HEK293 (cell line): ENCODE data around the gene COQ4.

Experiments used
- FEZF1 ChIP-seq: fragments of 450-650 bp; formaldehyde crosslinking; IDR thresholded peaks from 2 replicates; pipeline ENCODE4 v1.5.1; 2016; ENCODE audit warnings: missing biosample characterization, missing genetic modification characterization
- KLF7 ChIP-seq: fragments of 450-650 bp; formaldehyde crosslinking; IDR thresholded peaks from 2 replicates; pipeline ENCODE4 v1.5.1; 2016; ENCODE audit warnings: missing biosample characterization, missing genetic modification characterization, borderline replicate concordance
- ZBTB21 ChIP-seq: fragments of 450-650 bp; formaldehyde crosslinking; IDR thresholded peaks from 2 replicates; pipeline ENCODE4 v1.5.1; 2017; ENCODE audit warnings: missing biosample characterization, missing genetic modification characterization
- ZBTB8A ChIP-seq: fragments of 450-650 bp; formaldehyde crosslinking; IDR thresholded peaks from 2 replicates; pipeline ENCODE4 v1.5.1; 2016; ENCODE audit warnings: missing biosample characterization, missing genetic modification characterization
- ZNF10 ChIP-seq: fragments of 450-650 bp; formaldehyde crosslinking; IDR thresholded peaks from 2 replicates; pipeline ENCODE4 v1.5.1; 2017; ENCODE audit warnings: missing biosample characterization, missing genetic modification characterization
- ZNF114 ChIP-seq: fragments of 450-650 bp; formaldehyde crosslinking; IDR thresholded peaks from 2 replicates; pipeline ENCODE4 v1.5.0; 2017; ENCODE audit warnings: missing biosample characterization, missing genetic modification characterization
- ZNF175 ChIP-seq: fragments of 450-650 bp; formaldehyde crosslinking; IDR thresholded peaks from 2 replicates; pipeline ENCODE4 v1.5.1; 2016; ENCODE audit warnings: missing biosample characterization, missing genetic modification characterization
- ZNF211 ChIP-seq: fragments of 450-650 bp; formaldehyde crosslinking; IDR thresholded peaks from 2 replicates; pipeline ENCODE4 v1.5.1; 2016; ENCODE audit warnings: low read depth, missing biosample characterization, missing genetic modification characterization
- ZNF214 ChIP-seq: fragments of 450-650 bp; formaldehyde crosslinking; IDR thresholded peaks from 2 replicates; pipeline ENCODE4 v1.5.1; 2017; ENCODE audit warnings: missing biosample characterization, mild to moderate bottlenecking, missing genetic modification characterization, borderline replicate concordance
- ZNF248 ChIP-seq: fragments of 450-650 bp; formaldehyde crosslinking; IDR thresholded peaks from 2 replicates; pipeline ENCODE4 v1.5.1; 2017; ENCODE audit warnings: missing biosample characterization, missing genetic modification characterization
- ZNF530 ChIP-seq: fragments of 450-650 bp; formaldehyde crosslinking; IDR thresholded peaks from 2 replicates; pipeline ENCODE4 v1.5.1; 2016; ENCODE audit warnings: low read depth, missing biosample characterization, missing genetic modification characterization
- ZNF571 ChIP-seq: fragments of 450-650 bp; formaldehyde crosslinking; IDR thresholded peaks from 2 replicates; pipeline ENCODE4 v1.5.0; 2017; ENCODE audit warnings: missing biosample characterization, missing genetic modification characterization
- ZNF624 ChIP-seq: fragments of 450-650 bp; formaldehyde crosslinking; IDR thresholded peaks from 2 replicates; pipeline ENCODE4 v1.5.1; 2017; ENCODE audit warnings: missing biosample characterization, missing genetic modification characterization
- ZNF701 ChIP-seq: fragments of 450-650 bp; formaldehyde crosslinking; IDR thresholded peaks from 2 replicates; pipeline ENCODE4 v1.5.1; 2016; ENCODE audit warnings: missing biosample characterization, missing genetic modification characterization
- ZNF707 ChIP-seq: fragments of 450-650 bp; formaldehyde crosslinking; IDR thresholded peaks from 2 replicates; pipeline ENCODE4 v1.5.1; 2016; ENCODE audit warnings: missing biosample characterization, missing genetic modification characterization
- ZNF747 ChIP-seq: fragments of 450-650 bp; formaldehyde crosslinking; IDR thresholded peaks from 2 replicates; pipeline ENCODE4 v1.5.1; 2016; ENCODE audit warnings: missing biosample characterization, missing genetic modification characterization
- ZNF777 ChIP-seq: fragments of 450-650 bp; formaldehyde crosslinking; IDR thresholded peaks from 2 replicates; pipeline ENCODE4 v1.5.1; 2017; ENCODE audit warnings: missing biosample characterization, missing genetic modification characterization, borderline replicate concordance
- TF ChIP-seq, protein P1 (sequence below): fragments of 450-650 bp; formaldehyde crosslinking; IDR thresholded peaks from 2 replicates; pipeline ENCODE4 v1.5.1; 2016; ENCODE audit warnings: missing biosample characterization, missing genetic modification characterization
- TF ChIP-seq, protein P2 (sequence below): fragments of 450-650 bp; formaldehyde crosslinking; conservative IDR thresholded peaks from 2 replicates; pipeline ENCODE4 v1.5.1; 2016; ENCODE audit warnings: low read depth, missing biosample characterization, missing genetic modification characterization
- TF ChIP-seq, protein P3 (sequence below): fragments of 450-650 bp; formaldehyde crosslinking; IDR thresholded peaks from 2 replicates; pipeline ENCODE4 v1.5.1; 2016; ENCODE audit warnings: missing biosample characterization, missing genetic modification characterization, low read depth
- TF ChIP-seq, protein P4 (sequence below): fragments of 450-650 bp; formaldehyde crosslinking; IDR thresholded peaks from 2 replicates; pipeline ENCODE4 v1.5.1; 2017; ENCODE audit warnings: missing biosample characterization, missing genetic modification characterization
- TF ChIP-seq, protein P5 (sequence below): fragments of 450-650 bp; formaldehyde crosslinking; IDR thresholded peaks from 2 replicates; pipeline ENCODE4 v1.5.1; 2016; ENCODE audit warnings: missing biosample characterization, missing genetic modification characterization

Gene COQ4

DNA sequence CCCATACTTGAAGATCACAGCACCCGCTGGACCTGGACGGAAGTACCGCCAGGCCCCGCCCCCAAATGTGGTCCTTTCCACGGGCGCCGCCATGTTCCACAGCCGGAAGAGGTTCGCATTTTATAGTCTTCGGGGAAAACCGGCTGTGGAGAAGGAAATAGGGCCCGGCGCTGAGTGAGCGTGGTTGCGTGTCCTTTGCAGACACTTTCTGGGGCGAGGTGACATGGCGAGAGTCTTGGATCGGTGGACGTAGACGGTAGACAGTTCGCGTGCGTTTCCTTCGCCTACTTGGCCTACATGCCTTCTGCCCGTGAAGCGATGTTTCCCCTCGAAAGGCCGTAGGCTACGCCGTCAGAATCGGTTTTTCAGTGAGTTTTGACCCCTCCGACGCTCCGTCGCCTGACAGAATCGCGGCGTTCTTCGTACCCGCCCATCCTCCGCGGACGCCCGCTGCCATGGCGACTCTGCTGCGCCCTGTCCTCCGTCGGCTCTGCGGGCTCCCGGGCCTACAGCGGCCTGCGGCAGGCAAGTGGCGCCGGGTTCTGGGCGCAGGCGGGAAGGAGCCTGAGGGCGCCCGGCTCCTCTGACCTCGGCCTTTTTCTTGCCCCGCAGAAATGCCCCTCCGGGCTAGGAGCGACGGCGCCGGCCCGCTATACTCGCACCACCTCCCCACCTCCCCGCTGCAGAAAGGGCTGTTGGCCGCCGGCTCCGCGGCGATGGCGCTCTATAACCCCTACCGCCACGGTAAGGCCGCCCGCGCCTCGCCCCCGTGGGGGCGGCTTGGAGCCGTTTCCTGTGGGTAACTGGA lies at the start of gene COQ4, which contains the start of gene TRUB2 (continued):
- 0 out of 2 replicates have a peak, but pooled peaks have one; percentile 35 for TF ChIP-seq ZNF624 (tag by site-specific recombination)
- TF ChIP-seq ZNF747 (tag by site-specific recombination) = no peak
- TF ChIP-seq, protein P1, sequence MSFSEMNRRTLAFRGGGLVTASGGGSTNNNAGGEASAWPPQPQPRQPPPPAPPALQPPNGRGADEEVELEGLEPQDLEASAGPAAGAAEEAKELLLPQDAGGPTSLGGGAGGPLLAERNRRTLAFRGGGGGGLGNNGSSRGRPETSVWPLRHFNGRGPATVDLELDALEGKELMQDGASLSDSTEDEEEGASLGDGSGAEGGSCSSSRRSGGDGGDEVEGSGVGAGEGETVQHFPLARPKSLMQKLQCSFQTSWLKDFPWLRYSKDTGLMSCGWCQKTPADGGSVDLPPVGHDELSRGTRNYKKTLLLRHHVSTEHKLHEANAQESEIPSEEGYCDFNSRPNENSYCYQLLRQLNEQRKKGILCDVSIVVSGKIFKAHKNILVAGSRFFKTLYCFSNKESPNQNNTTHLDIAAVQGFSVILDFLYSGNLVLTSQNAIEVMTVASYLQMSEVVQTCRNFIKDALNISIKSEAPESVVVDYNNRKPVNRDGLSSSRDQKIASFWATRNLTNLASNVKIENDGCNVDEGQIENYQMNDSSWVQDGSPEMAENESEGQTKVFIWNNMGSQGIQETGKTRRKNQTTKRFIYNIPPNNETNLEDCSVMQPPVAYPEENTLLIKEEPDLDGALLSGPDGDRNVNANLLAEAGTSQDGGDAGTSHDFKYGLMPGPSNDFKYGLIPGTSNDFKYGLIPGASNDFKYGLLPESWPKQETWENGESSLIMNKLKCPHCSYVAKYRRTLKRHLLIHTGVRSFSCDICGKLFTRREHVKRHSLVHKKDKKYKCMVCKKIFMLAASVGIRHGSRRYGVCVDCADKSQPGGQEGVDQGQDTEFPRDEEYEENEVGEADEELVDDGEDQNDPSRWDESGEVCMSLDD = peak; percentile 66; the same call in 1 of the 2 replicates
- TF ChIP-seq, protein P2, sequence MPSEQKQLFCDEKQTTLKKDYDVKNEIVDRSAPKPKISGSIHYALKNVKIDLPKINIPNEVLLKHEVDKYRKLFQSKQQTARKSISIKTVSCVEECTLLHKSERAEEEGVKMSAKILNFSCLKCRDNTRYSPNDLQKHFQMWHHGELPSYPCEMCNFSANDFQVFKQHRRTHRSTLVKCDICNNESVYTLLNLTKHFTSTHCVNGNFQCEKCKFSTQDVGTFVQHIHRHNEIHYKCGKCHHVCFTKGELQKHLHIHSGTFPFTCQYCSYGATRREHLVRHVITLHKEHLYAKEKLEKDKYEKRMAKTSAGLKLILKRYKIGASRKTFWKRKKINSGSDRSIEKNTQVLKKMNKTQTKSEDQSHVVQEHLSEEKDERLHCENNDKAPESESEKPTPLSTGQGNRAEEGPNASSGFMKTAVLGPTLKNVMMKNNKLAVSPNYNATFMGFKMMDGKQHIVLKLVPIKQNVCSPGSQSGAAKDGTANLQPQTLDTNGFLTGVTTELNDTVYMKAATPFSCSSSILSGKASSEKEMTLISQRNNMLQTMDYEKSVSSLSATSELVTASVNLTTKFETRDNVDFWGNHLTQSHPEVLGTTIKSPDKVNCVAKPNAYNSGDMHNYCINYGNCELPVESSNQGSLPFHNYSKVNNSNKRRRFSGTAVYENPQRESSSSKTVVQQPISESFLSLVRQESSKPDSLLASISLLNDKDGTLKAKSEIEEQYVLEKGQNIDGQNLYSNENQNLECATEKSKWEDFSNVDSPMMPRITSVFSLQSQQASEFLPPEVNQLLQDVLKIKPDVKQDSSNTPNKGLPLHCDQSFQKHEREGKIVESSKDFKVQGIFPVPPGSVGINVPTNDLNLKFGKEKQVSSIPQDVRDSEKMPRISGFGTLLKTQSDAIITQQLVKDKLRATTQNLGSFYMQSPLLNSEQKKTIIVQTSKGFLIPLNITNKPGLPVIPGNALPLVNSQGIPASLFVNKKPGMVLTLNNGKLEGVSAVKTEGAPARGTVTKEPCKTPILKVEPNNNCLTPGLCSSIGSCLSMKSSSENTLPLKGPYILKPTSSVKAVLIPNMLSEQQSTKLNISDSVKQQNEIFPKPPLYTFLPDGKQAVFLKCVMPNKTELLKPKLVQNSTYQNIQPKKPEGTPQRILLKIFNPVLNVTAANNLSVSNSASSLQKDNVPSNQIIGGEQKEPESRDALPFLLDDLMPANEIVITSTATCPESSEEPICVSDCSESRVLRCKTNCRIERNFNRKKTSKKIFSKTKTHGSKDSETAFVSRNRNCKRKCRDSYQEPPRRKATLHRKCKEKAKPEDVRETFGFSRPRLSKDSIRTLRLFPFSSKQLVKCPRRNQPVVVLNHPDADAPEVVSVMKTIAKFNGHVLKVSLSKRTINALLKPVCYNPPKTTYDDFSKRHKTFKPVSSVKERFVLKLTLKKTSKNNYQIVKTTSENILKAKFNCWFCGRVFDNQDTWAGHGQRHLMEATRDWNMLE (tag by site-specific recombination) = peak; percentile 92
- no peak for TF ChIP-seq ZNF211 (tag by site-specific recombination)
- no peak for TF ChIP-seq ZNF530 (tag by site-specific recombination)
- no peak for TF ChIP-seq ZNF248
- peak; percentile 60; the same call in 1 of the 2 replicates for TF ChIP-seq FEZF1
- TF ChIP-seq, protein P3, sequence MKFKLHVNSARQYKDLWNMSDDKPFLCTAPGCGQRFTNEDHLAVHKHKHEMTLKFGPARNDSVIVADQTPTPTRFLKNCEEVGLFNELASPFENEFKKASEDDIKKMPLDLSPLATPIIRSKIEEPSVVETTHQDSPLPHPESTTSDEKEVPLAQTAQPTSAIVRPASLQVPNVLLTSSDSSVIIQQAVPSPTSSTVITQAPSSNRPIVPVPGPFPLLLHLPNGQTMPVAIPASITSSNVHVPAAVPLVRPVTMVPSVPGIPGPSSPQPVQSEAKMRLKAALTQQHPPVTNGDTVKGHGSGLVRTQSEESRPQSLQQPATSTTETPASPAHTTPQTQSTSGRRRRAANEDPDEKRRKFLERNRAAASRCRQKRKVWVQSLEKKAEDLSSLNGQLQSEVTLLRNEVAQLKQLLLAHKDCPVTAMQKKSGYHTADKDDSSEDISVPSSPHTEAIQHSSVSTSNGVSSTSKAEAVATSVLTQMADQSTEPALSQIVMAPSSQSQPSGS = no peak
- TF ChIP-seq ZNF701 (tag by site-specific recombination) = no peak
- peak; percentile 78; the same call in 1 of the 2 replicates for TF ChIP-seq KLF7
- TF ChIP-seq, protein P4, sequence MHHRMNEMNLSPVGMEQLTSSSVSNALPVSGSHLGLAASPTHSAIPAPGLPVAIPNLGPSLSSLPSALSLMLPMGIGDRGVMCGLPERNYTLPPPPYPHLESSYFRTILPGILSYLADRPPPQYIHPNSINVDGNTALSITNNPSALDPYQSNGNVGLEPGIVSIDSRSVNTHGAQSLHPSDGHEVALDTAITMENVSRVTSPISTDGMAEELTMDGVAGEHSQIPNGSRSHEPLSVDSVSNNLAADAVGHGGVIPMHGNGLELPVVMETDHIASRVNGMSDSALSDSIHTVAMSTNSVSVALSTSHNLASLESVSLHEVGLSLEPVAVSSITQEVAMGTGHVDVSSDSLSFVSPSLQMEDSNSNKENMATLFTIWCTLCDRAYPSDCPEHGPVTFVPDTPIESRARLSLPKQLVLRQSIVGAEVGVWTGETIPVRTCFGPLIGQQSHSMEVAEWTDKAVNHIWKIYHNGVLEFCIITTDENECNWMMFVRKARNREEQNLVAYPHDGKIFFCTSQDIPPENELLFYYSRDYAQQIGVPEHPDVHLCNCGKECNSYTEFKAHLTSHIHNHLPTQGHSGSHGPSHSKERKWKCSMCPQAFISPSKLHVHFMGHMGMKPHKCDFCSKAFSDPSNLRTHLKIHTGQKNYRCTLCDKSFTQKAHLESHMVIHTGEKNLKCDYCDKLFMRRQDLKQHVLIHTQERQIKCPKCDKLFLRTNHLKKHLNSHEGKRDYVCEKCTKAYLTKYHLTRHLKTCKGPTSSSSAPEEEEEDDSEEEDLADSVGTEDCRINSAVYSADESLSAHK (tag by site-specific recombination) = no peak; the same call in 1 of the 2 replicates
- peak; percentile 73 for TF ChIP-seq ZBTB21
- TF ChIP-seq ZNF777 (tag by site-specific recombination) = peak; percentile 96
- TF ChIP-seq ZNF707 (tag by site-specific recombination) = no peak
- TF ChIP-seq ZNF571 = no peak
- TF ChIP-seq, protein P5, sequence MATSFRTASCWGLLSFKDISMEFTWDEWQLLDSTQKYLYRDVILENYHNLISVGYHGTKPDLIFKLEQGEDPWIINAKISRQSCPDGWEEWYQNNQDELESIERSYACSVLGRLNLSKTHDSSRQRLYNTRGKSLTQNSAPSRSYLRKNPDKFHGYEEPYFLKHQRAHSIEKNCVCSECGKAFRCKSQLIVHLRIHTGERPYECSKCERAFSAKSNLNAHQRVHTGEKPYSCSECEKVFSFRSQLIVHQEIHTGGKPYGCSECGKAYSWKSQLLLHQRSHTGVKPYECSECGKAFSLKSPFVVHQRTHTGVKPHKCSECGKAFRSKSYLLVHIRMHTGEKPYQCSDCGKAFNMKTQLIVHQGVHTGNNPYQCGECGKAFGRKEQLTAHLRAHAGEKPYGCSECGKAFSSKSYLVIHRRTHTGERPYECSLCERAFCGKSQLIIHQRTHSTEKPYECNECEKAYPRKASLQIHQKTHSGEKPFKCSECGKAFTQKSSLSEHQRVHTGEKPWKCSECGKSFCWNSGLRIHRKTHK (tag by site-specific recombination) = no peak
- no peak for TF ChIP-seq ZNF114 (tag by site-specific recombination)
- no peak for TF ChIP-seq ZNF214 (tag by site-specific recombination)
- TF ChIP-seq ZBTB8A (tag by site-specific recombination) = peak; percentile 93
- TF ChIP-seq ZNF175 (tag by site-specific recombination) = no peak
- TF ChIP-seq ZNF10 = no peak
